GM21423 (cell line): Measurements from ENCODE around the gene TMEM171.

Source experiments
- ATAC-seq: cut with Tn5 transposase; IDR thresholded peaks from one replicate; pipeline ENCODE4 v1.9.1; 2021; ENCODE audit warnings: mild to moderate bottlenecking, moderate library complexity; ENCODE audit not compliant: unreplicated experiment

TMEM171 gene, protein sequence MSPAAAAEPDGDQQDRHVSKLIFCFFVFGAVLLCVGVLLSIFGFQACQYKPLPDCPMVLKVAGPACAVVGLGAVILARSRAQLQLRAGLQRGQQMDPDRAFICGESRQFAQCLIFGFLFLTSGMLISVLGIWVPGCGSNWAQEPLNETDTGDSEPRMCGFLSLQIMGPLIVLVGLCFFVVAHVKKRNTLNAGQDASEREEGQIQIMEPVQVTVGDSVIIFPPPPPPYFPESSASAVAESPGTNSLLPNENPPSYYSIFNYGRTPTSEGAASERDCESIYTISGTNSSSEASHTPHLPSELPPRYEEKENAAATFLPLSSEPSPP

GRCh38 chr5:73120222-73121118, at the start of gene TMEM171:
Gene TMEM171 (plus strand): TSS chr5:73120575. CDS start chr5:73123374, 2,799 bp downstream.
- ATAC-seq = no peak

- ATAC-seq = no peak
Observed at GRCh38 chr5:73081093-73081492, 39.3 kb upstream of the TMEM171 start.

DNA sequence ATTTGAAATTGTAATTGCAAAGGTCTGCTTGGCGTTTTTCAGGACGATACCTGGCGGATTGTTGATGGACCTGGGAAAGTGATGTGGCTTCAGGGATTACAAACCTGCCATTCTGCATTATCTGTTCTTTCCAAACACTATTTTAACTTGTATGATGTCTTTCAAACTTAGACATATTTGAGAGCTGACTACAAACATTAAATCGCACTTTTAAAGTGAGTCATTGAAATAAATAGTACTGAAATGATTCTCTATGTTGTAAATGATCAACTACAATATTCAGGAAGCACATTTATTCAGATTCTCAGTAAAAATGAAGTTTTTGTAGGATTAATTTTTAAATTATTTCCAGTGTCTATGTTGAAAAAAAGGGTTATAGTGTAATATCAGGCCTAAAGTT, 32.3 kb upstream of the TMEM171 start:
- no peak for ATAC-seq

DNA sequence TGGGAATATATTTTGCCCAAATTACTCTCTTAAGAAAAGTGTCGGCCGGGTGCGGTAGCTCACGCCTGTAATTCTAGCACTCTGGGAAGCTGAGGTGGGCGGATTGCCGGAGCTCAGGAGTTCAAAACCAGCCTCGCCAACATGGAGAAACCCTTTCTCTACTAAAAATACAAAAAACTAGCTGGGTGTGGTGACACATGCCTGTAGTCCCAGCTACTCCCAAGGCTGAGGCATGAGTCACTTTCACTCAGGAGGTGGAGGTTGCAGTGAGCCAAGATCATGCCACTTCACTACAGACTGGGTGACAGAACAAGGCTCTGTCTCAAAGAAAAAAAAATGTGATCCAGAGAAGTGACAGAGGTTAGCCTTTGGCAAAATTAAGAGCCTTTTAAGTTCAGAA, 26.4 kb upstream of the TMEM171 start:
- no peak for ATAC-seq

GRCh38 chr5:73094415-73094814, 26.0 kb upstream of the TMEM171 start:
- no peak for ATAC-seq

- no peak for ATAC-seq
Observed at GRCh38 chr5:73095564-73096238, 24.7 kb upstream of the TMEM171 start.

GRCh38 chr5:73096239-73096575, 24.2 kb upstream of the TMEM171 start:
- ATAC-seq = no peak

DNA sequence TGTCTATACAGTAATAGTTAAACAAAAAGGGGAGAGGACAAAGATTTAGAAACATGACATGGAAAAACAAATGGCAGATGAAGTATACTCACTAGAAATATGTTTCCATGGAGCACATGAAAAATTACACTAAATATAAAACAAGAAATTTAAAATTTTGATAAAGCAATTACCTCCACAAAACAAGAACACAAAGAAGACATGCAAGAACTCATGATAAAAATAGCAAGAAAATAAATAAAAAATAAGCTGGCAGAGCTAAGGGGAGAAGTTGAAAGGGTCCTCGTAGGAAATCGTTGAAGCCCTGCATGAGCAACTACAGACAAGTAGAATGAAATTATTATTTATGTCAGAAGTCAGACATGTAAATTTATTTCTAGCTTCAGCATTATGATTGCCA, 22.6 kb upstream of the TMEM171 start:
- no peak for ATAC-seq

DNA sequence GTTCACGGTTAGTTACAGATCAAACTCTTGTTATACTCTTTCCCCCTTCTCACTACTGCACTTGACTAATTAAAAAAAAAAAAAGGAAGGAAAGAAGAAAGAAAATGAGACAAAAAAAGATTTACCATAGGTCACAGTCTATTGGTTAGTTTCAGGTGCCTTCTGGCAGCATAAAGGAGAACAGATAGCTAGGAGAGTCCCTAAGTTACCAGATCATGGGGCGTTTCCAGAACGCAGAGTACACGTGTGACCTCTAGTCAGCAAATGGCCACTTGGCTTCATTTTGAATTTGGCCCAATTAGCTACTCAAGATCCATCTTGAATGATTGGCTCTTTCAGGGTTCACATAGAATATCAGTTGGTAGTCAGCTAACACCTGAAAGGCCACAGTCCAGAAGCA, 20.3 kb upstream of the TMEM171 start:
- ATAC-seq = no peak

- no peak for ATAC-seq
Observed at GRCh38 chr5:73103870-73104299, 16.5 kb upstream of the TMEM171 start.

- no peak for ATAC-seq
Observed at GRCh38 chr5:73104326-73104725, 16.0 kb upstream of the TMEM171 start.

- no peak for ATAC-seq
Observed at GRCh38 chr5:73106335-73106734, 14.0 kb upstream of the TMEM171 start.

- no peak for ATAC-seq
Observed at GRCh38 chr5:73110190-73110589, 10.2 kb upstream of the TMEM171 start.

DNA sequence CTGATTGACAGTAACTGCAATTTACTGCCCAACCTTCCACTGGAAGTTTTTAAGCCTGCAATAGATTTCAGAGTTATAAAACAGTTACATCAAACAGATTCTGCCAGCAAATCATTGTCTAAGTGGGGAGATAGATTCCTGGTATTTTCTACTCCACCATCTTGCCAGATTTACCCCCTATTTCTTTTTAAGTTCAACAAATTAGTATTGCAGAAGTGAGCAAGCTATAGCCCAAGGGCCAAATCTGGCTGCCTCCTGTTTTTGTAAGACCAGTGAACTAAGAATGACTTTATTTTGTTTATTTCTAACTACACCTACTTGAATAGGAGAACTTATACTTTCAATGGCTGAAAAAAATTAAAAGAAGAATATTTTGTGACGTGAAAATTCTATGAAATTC, 8.8 kb upstream of the TMEM171 start:
- ATAC-seq = no peak

DNA sequence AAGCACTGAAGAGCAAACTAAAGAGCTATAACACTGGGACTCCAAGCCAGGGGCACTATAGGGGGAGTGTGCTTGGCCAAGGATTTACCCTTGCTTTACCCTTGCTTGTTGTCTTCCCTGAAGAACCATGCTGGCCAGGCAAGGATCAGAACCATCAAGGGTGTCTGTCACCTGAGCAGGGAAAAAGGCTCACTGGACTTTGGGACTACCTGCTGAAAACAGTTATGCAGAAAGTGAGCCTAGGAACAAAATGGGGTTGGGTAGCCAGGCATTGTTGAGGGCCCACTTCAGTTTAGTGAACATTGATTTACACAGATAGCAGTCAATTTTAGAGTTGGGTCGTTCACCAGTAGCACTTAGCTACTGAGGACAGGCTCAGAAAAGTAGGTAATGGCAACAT, 8.0 kb upstream of the TMEM171 start:
- ATAC-seq = no peak

DNA sequence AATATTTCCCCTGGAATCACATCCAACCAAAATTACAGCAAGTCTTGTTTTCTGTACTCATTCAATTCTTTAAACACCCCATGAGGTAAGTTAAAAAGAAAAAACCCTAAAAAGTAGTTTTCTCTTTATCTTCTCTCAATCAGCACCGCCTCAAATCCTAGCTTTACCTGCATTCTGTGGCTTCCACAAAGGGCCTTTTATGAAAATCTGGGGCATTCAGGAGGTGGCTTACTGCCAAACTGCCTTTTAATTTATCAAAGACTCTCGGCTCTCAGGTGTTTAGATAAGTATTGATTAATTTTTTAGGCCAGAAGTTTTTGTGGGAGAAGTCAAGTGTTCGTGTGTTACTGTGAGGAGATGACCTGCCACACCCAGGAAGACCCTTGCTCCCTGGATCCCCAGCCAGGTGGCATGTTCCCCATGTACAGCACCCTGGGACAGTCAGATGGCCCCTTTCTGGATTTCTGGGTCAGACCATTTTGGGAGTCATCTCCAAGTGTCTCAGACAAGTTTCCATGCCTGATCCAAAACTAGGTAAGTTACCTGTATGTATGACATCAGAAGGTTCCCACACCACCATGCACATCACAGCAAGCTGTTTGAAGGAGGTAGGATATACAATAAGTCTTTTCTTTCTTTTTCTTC, 6.2 kb upstream of the TMEM171 start:
- no peak for ATAC-seq

DNA sequence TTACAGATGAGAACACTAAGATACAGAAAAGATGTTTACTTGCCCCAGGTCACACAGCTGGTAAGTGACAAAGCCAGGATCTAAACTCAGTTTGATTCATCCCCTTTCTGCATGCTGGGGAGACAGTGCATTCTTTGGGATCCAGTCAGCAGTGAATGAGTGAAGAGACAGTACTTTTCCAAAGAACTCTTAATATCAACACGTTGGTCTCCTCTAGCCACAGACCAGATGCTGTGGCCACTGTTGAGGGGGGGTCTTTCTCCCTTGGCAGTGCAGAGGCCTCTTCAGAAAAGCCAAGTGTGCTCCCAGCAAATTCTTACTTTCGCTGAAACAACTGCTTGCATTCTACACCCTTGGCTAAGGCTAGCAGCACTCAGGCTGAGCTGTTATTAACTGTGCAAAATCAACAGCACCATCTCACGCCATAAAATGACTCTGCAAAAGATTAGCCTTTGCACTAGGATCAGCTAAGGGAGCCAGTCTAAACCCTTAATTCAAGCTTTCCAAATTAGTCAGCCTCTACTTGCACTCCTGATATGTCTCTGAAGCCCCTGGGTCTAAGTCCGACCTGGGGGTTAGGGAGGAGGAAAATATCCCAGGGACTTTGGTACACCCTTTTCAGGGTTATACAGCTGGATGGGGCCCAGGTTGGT, 4.8 kb upstream of the TMEM171 start:
- no peak for ATAC-seq

GRCh38 chr5:73116506-73116905, 3.9 kb upstream of the TMEM171 start:
- ATAC-seq = no peak

- ATAC-seq = no peak
Observed at GRCh38 chr5:73117088-73117740, 3.2 kb upstream of the TMEM171 start.

DNA sequence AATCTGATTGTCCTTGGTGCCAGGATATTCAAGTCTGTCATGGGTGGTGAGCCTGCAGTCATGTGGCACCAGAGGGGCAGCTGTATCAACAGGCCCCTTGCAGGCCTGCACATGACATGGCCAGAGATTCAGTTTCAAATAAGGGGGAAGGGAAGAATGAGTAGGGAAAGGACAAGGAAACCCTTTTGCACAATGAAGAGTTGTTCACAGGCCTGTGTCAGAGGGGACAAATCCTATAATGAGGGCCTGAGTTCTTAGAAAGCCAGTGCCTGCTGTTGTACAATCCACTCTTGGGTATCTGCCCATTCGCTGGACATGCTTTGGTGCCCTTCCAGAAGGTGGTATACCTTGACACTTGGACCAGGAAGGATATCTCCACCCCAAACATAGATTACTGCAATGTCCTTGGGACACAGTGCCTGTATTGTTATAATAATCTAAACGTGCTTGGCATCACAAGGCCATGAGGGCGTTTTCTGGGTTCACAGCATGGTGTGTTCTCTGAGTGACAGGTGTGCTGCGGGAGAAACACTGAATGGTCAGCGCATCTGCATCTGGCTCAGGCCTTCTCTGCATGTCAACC, 1.9 kb upstream of the TMEM171 start:
- ATAC-seq = no peak
